H9 (cell line): ENCODE measurements around the gene ZNF280A. TPM values are rescaled to one million over a fixed set of nuclear protein-coding genes. Genes with fewer than 3 reads are reported as not detected.

Source experiments
- DNase-seq: peaks from one replicate; pipeline ENCODE4 v3.0.0-alpha.2; 2017
- H2AFZ ChIP-seq: one replicate; pipeline ENCODE4 v1.6.1; 2013; ENCODE audit warnings: mild to moderate bottlenecking, low read length, control low read depth, moderate library complexity
- H2AK5ac ChIP-seq: 2 replicates; pipeline ENCODE4 v1.6.1; 2013; ENCODE audit warnings: low read length, control low read depth, mixed read lengths; ENCODE audit not compliant: insufficient read length
- H2BK120ac ChIP-seq: one replicate; pipeline ENCODE4 v1.6.1; 2013; ENCODE audit warnings: low read depth, mild to moderate bottlenecking, low read length, control low read depth, inconsistent platforms; ENCODE audit not compliant: poor library complexity, severe bottlenecking
- H2BK12ac ChIP-seq: 2 replicates; pipeline ENCODE4 v1.6.1; 2013; ENCODE audit warnings: low read length, control low read depth, mixed read lengths, low read depth; ENCODE audit not compliant: insufficient read length
- H2BK15ac ChIP-seq: 2 replicates; pipeline ENCODE4 v1.6.1; 2013; ENCODE audit warnings: low read depth, low read length, control low read depth
- H2BK20ac ChIP-seq: one replicate; pipeline ENCODE4 v1.6.1; 2013; ENCODE audit warnings: low read depth, mild to moderate bottlenecking, low read length, control low read depth, inconsistent platforms; ENCODE audit not compliant: poor library complexity, severe bottlenecking
- H2BK5ac ChIP-seq: 2 replicates; pipeline ENCODE4 v1.6.1; 2013; ENCODE audit warnings: low read length, control low read depth, mixed read lengths; ENCODE audit not compliant: insufficient read length
- H3K14ac ChIP-seq: 2 replicates; pipeline ENCODE4 v1.6.1; 2013; ENCODE audit warnings: low read length, control low read depth; ENCODE audit not compliant: insufficient read depth
- H3K18ac ChIP-seq: 2 replicates; pipeline ENCODE4 v1.6.1; 2013; ENCODE audit warnings: low read depth, mild to moderate bottlenecking, mixed read lengths, low read length, control low read depth; ENCODE audit not compliant: insufficient read length
- H3K23ac ChIP-seq: 2 replicates; pipeline ENCODE4 v1.6.1; 2013; ENCODE audit warnings: low read length, control low read depth, mixed read lengths, low read depth; ENCODE audit not compliant: insufficient read length
- H3K23me2 ChIP-seq: 2 replicates; pipeline ENCODE4 v1.6.1; 2013; ENCODE audit warnings: low read depth, mild to moderate bottlenecking, mixed read lengths, low read length, control low read depth; ENCODE audit not compliant: insufficient read length, poor library complexity, severe bottlenecking
- H3K27ac ChIP-seq: 2 replicates; pipeline ENCODE4 v1.5.1; 2013; ENCODE audit warnings: low read length, control low read depth, mixed read lengths, low read depth; ENCODE audit not compliant: insufficient read length
- H3K27me3 ChIP-seq: 2 replicates; pipeline ENCODE4 v1.6.1; 2013; ENCODE audit warnings: low read length, control low read depth, inconsistent platforms; ENCODE audit not compliant: insufficient read depth
- H3K4ac ChIP-seq: 2 replicates; pipeline ENCODE4 v1.6.1; 2013; ENCODE audit warnings: low read depth, mild to moderate bottlenecking, control low read depth, inconsistent platforms, low read length, moderate library complexity
- H3K4me1 ChIP-seq: 2 replicates; pipeline ENCODE4 v1.6.1; 2013; ENCODE audit warnings: low read length, control low read depth, inconsistent platforms; ENCODE audit not compliant: insufficient read depth
- H3K4me2 ChIP-seq: 2 replicates; pipeline ENCODE4 v1.6.1; 2013; ENCODE audit warnings: low read length, control low read depth, mixed read lengths; ENCODE audit not compliant: insufficient read length, insufficient read depth
- H3K56ac ChIP-seq: 2 replicates; pipeline ENCODE4 v1.6.1; 2013; ENCODE audit warnings: low read depth, mild to moderate bottlenecking, mixed read lengths, low read length, control low read depth; ENCODE audit not compliant: insufficient read length
- H3K79me1 ChIP-seq: 2 replicates; pipeline ENCODE4 v1.6.1; 2013; ENCODE audit warnings: low read depth, mild to moderate bottlenecking, moderate library complexity, low read length, control low read depth, inconsistent platforms; ENCODE audit not compliant: insufficient read depth, poor library complexity, severe bottlenecking
- H3K79me2 ChIP-seq: 2 replicates; pipeline ENCODE4 v1.6.1; 2013; ENCODE audit warnings: low read length, control low read depth, inconsistent platforms; ENCODE audit not compliant: insufficient read depth
- H3K9ac ChIP-seq: 2 replicates; pipeline ENCODE4 v1.6.1; 2013; ENCODE audit warnings: low read length, control low read depth, mixed read lengths; ENCODE audit not compliant: insufficient read length; ENCODE audit errors: extremely low read depth
- H3K9me3 ChIP-seq: one replicate; pipeline ENCODE4 v1.6.1; 2013; ENCODE audit warnings: low read depth, low read length, inconsistent platforms; ENCODE audit not compliant: control insufficient read depth
- H3T11ph ChIP-seq: one replicate; pipeline ENCODE4 v1.6.1; 2013; ENCODE audit warnings: mild to moderate bottlenecking, low read length, control low read depth, inconsistent platforms
- H4K20me1 ChIP-seq: one replicate; pipeline ENCODE4 v1.6.1; 2013; ENCODE audit not compliant: control insufficient read depth, insufficient read length, insufficient read depth
- H4K5ac ChIP-seq: 2 replicates; pipeline ENCODE4 v1.6.1; 2013; ENCODE audit warnings: low read depth, mild to moderate bottlenecking, mixed read lengths, low read length, control low read depth; ENCODE audit not compliant: insufficient read length
- H4K8ac ChIP-seq: replicated peaks from 2 replicates; pipeline ENCODE4 v1.6.1; 2013; ENCODE audit warnings: low read length, control low read depth, mixed read lengths, low read depth; ENCODE audit not compliant: insufficient read length
- H4K91ac ChIP-seq: 2 replicates; pipeline ENCODE4 v1.6.1; 2013; ENCODE audit warnings: low read depth, mild to moderate bottlenecking, moderate library complexity, mixed read lengths, low read length, control low read depth; ENCODE audit not compliant: insufficient read length
- H3K27ac Mint-ChIP-seq, 3 experiments: 2 replicates in 2 of 3; 3 replicates in 1 of 3; pipeline ENCODE4 v1.8.0; 2020 to 2021; ENCODE audit warnings: mixed read lengths in 3 of 3, mild to moderate bottlenecking in 1 of 3, moderate library complexity in 1 of 3
- H3K27me3 Mint-ChIP-seq: 2 replicates; pipeline ENCODE4 v1.8.0; 2021; ENCODE audit warnings: low read depth, mild to moderate bottlenecking, moderate library complexity, mixed read lengths
- H3K36me3 Mint-ChIP-seq, 3 experiments: 2 replicates in 2 of 3; 3 replicates in 1 of 3; pipeline ENCODE4 v1.8.0; 2020 to 2021; ENCODE audit warnings: low read depth in 3 of 3, mixed read lengths in 3 of 3; ENCODE audit not compliant: insufficient read depth in 1 of 3
- H3K4me1 Mint-ChIP-seq, 2 experiments: 2 replicates each; pipeline ENCODE4 v1.8.0; 2020; ENCODE audit warnings: mixed read lengths in 2 of 2
- H3K4me3 Mint-ChIP-seq, 2 experiments: 2 replicates in 1 of 2; 3 replicates in 1 of 2; pipeline ENCODE4 v1.8.0; 2020 to 2021; ENCODE audit warnings: mild to moderate bottlenecking in 2 of 2, mixed read lengths in 2 of 2, moderate library complexity in 1 of 2
- H3K9me3 Mint-ChIP-seq, 2 experiments: 2 replicates in 1 of 2; 3 replicates in 1 of 2; pipeline ENCODE4 v1.8.0; 2020; ENCODE audit warnings: mild to moderate bottlenecking in 2 of 2, mixed read lengths in 2 of 2, moderate library complexity in 1 of 2
- WGBS: extraction: QIAGEN DNeasy Blood & Tissue Kit; methylation state at CpG from one replicate; pipeline ENCODE4 v1.1.7; 2013; ENCODE audit warnings: missing lambda C conversion rate, low lambda C conversion rate, mixed read lengths; ENCODE audit not compliant: insufficient read length; ENCODE audit errors: extremely low coverage; 5-methylcytosine and 5-hydroxymethylcytosine counted together
- total RNA-seq: library from RNA; stranded (reverse); gene quantifications from 2 replicates; pipeline ENCODE4 v1.2.1, GENCODE V29; 2021
- TF ChIP-seq, protein P1 (sequence below): fragments of 200-600 bp; sonication (generic); conservative IDR thresholded peaks from 3 replicates; pipeline ENCODE4 v1.8.0; 2021; ENCODE audit warnings: antibody characterized with exemption, mild to moderate bottlenecking

The ZNF280A gene
- total RNA-seq, 1 experiment from 2014 or later, result 0.13 TPM

DNA sequence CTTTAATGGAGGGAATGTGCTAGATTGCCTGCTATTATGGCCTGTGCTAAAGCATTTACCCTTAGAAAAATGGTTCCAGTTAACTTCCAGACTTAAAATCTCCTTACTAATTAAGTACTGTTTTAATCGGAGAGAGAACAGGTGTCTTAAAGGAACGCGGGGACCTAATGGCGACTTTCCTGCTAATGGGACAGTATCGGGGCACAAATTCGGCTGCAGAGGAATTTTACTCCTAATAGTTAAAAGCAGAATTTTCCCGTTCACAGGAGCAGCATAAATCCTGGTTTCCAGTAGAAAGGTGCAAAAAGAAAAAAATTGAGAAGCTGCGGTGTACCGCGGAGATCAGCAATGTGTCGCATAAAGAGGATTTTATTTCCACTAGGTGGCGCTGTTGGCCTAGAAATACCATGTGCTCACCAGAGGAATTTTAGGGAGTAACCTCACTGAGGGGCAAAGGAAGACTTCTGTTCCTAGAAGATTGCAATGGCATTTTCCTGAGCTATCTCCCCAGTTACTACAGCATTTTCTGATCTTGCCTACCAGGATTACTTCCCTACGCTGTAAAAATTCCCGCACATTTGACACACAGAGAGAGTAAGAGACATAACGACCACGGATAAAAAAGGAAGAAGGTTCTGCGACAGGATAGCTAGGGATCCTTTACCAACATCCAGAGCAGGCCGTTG lies 56.1 kb downstream of the ZNF280A start:
- H4K8ac ChIP-seq, result no peak overlapping the region
- H3K23me2 ChIP-seq, result no peaks in the 10 kb centered on the region
- no peak overlapping the region for H3K23ac ChIP-seq
- no peak overlapping the region for H2AK5ac ChIP-seq
- Mint-ChIP-seq H3K27me3 (peaks cover 100% of the 10 kb centered on the region), H3K36me3 (peaks cover 4 to 6% (median 5%) of the 10 kb centered on the region in 3 experiments; a peak in 6 of 7 replicates), H3K4me1 (peaks cover 0 to 2% of the 10 kb centered on the region in 2 experiments; a peak in 2 of 4 replicates), H3K4me3 (no peak overlapping the region), H3K9me3 (peaks cover 28 to 36% of the 10 kb centered on the region in 2 experiments), H3K27ac (no peak overlapping the region)
- no peak overlapping the region for H2AFZ ChIP-seq
- H3K27ac ChIP-seq, result no peak overlapping the region
- H3K4me2 ChIP-seq, result no peak overlapping the region
- no peak overlapping the region for H3K4ac ChIP-seq
- no peak overlapping the region for H2BK15ac ChIP-seq
- H3K27me3 ChIP-seq, result peaks cover 8% of the 10 kb centered on the region
- peak; percentile 59 for DNase-seq
- TF ChIP-seq, protein P1, sequence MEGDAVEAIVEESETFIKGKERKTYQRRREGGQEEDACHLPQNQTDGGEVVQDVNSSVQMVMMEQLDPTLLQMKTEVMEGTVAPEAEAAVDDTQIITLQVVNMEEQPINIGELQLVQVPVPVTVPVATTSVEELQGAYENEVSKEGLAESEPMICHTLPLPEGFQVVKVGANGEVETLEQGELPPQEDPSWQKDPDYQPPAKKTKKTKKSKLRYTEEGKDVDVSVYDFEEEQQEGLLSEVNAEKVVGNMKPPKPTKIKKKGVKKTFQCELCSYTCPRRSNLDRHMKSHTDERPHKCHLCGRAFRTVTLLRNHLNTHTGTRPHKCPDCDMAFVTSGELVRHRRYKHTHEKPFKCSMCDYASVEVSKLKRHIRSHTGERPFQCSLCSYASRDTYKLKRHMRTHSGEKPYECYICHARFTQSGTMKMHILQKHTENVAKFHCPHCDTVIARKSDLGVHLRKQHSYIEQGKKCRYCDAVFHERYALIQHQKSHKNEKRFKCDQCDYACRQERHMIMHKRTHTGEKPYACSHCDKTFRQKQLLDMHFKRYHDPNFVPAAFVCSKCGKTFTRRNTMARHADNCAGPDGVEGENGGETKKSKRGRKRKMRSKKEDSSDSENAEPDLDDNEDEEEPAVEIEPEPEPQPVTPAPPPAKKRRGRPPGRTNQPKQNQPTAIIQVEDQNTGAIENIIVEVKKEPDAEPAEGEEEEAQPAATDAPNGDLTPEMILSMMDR, result peak; percentile 85
- no peak overlapping the region for H4K5ac ChIP-seq
- H2BK120ac ChIP-seq, result no peak overlapping the region
- no peaks in the 10 kb centered on the region for H3K79me1 ChIP-seq
- no peaks in the 10 kb centered on the region for H3K4me1 ChIP-seq
- H3K18ac ChIP-seq, result no peak overlapping the region
- H3K9me3 ChIP-seq, result peaks cover 11% of the 10 kb centered on the region
- WGBS, result no CpG with 5 or more reads among the region's 18 CpGs
- no peaks in the 10 kb centered on the region for H3K79me2 ChIP-seq
- no peaks in the 10 kb centered on the region for H4K20me1 ChIP-seq
- H3T11ph ChIP-seq, result no peak overlapping the region
- H3K56ac ChIP-seq, result no peak overlapping the region
- H2BK20ac ChIP-seq, result no peak overlapping the region
- no peak overlapping the region for H3K9ac ChIP-seq
- no peak overlapping the region for H2BK12ac ChIP-seq
- no peak overlapping the region for H2BK5ac ChIP-seq
- H3K14ac ChIP-seq, result no peak overlapping the region
- no peak overlapping the region for H4K91ac ChIP-seq

Other genes starting within 250 kb of the ZNF280A start
- gene ZNF280B, start 11.5 kb downstream of the ZNF280A start, total RNA-seq, result 8.2 and 9.2 TPM in 2 replicates
- gene PRAME, start 39.0 kb upstream of the ZNF280A start, total RNA-seq, result 0.29 and 0.31 TPM in 2 replicates
- not detected in 2 replicates for gene GGTLC2, start 124.3 kb upstream of the ZNF280A start, total RNA-seq